Coronary artery (tissue), 2 donors: Measurements from ENCODE around the gene MAPK14.
"Not testable (repeated sequence)": the region's sequence is repeated elsewhere in the genome, so short reads cannot be mapped to it uniquely, and the experiment has no call there.

Experiments
- DNase-seq: peaks from one replicate; pipeline ENCODE4 v3.0.0-alpha.2; 2017; ENCODE audit warnings: low spot score
- H3K27ac ChIP-seq, 2 donors: fragments of 200-600 bp; sonication (generic); one replicate each; pipeline ENCODE4 v1.5.1; 2016 to 2019
- H3K4me3 ChIP-seq: fragments of 200-600 bp; sonication (generic); 2 replicates; pipeline ENCODE4 v1.5.1; 2016; ENCODE audit warnings: mild to moderate bottlenecking, moderate library complexity
- TF ChIP-seq, protein P1 (sequence below): fragments of 200-600 bp; sonication (generic); IDR thresholded peaks from one replicate; pipeline ENCODE4 v1.5.1; 2019; ENCODE audit warnings: antibody characterized with exemption

MAPK14 gene

DNA sequence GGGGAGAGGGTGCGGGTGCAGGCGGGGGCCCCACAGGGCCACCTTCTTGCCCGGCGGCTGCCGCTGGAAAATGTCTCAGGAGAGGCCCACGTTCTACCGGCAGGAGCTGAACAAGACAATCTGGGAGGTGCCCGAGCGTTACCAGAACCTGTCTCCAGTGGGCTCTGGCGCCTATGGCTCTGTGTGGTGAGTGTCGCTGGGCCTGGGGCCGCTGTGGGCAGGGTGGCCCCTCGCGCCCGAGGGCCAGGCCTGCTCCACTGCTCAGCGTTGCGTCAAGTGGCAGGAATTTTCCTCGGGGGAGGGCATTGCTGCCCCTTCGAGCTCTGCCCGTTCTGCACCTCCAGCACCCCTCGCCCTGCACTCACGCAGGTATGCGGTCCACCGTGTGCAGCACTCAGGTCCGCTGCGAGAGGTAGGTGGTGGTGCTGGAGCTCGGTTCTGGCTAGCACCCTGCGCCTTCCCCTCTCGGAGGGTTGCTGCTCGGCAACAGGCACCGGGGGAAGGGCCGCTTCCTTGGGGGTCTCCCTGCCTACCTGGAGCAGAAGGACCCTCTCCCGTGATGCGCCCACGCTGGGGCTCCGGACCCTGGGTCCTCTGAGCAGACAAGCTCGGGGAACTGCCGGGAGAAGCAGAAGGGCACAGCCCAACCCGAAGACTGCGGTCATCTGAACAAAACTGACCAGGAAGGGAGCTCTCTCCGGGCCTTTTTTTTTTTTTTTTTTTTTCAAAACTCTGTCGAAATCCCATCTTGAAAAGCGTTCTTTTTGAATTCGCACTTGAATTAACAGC is 674 bp downstream of the MAPK14 start:
- TF ChIP-seq, protein P1, sequence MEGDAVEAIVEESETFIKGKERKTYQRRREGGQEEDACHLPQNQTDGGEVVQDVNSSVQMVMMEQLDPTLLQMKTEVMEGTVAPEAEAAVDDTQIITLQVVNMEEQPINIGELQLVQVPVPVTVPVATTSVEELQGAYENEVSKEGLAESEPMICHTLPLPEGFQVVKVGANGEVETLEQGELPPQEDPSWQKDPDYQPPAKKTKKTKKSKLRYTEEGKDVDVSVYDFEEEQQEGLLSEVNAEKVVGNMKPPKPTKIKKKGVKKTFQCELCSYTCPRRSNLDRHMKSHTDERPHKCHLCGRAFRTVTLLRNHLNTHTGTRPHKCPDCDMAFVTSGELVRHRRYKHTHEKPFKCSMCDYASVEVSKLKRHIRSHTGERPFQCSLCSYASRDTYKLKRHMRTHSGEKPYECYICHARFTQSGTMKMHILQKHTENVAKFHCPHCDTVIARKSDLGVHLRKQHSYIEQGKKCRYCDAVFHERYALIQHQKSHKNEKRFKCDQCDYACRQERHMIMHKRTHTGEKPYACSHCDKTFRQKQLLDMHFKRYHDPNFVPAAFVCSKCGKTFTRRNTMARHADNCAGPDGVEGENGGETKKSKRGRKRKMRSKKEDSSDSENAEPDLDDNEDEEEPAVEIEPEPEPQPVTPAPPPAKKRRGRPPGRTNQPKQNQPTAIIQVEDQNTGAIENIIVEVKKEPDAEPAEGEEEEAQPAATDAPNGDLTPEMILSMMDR = no peak
- Histone ChIP-seq H3K4me3 (peak overlapping the region; percentile 95), H3K27ac (peak overlapping the region; percentile 89 to 91)
- peak; percentile 80 for DNase-seq

DNA sequence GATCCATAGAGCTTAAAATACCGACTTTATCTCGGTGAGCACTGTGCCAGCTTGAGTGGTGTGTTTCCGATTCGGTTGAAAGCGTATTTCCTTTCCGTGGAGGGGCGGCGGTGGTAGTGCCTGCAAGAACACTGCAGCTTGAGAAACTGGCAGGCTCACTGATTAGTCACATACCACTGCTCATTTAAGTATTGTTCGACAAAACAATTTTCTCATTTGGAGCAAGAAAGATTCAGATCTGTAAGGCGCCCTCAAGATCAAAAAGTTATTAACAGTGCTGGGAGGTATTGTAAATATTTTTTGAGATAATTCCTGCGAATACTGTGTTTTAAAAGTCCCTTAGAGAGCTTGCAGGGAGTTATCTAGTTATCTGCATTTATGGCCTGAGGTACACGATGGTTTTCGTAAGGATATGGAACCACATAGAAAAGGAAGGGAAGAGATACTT is 1.3 kb downstream of the MAPK14 start:
- TF ChIP-seq, protein P1 = no peak
- Histone ChIP-seq H3K27ac (peak overlapping the region; percentile 89 to 91), H3K4me3 (peak overlapping the region; percentile 95)
- DNase-seq = peak; percentile 83

DNA sequence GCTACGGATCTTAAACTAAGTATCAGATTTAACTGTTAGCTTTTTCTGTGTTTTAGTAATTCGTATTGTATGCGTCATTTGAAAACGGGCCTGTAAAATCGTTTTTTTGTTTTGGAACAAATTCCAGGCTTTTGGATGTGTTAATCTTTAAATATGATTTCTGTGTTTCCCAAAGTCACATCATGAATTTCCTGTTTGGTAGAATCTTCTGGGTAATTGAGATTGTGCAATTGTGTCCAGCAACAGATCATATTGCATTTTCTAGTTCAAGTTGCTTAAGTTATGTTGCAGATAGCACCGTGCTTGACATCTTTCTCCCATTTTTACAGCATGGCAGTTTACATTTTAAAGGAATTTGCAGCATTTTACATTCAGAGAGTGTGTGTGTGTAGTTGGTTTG is 1.9 kb downstream of the MAPK14 start:
- TF ChIP-seq, protein P1 = no peak
- peak overlapping the region; percentile 95 for H3K4me3 ChIP-seq
- H3K27ac ChIP-seq = peak overlapping the region; percentile 89 to 91
- DNase-seq = no peak

DNA sequence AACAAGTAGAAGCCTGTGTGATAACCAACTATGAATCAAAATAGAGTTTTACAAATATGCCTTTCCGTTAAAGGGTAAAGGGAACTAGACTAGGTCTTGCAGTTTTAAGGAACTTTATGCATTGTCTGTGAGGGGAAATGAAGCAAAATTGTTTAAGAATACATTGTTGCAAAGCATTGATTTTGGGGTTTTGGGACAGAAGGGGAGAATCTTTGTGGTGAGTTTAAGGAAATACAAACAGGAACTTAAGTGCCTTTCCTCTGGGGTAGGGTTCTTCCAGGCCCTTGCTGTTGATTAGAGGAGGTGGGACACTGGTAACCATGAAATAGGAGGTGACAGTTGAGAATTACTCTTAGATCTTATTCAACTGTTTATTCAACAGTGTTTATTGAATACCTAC is 4.7 kb downstream of the MAPK14 start:
- peak overlapping the region in 1 of 2 donors; percentile 0 for H3K27ac ChIP-seq
- no peak overlapping the region for H3K4me3 ChIP-seq
- TF ChIP-seq, protein P1 = no peak
- no peak for DNase-seq

DNA sequence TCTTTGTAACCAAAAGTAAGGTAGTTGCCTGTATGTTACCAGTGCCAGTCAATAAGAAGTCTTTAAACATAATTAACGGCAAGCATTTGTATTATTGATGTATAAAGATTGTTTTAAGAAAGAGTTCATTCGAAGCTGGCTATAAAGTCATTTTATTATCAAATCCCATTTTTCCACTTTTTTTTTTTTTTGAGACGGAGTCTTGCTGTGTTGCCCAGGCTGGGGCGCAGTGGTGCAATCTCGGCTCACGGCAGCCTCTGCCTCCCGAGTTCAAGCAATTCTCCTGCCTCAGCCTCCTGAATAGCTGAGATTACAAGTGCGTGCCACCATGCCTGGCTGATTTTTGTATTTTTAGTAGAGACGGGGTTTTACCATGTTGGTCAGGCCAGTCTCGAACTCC is 5.5 kb downstream of the MAPK14 start:
- H3K27ac ChIP-seq, DNase-seq, H3K4me3 ChIP-seq: not testable (repeated sequence)

DNA sequence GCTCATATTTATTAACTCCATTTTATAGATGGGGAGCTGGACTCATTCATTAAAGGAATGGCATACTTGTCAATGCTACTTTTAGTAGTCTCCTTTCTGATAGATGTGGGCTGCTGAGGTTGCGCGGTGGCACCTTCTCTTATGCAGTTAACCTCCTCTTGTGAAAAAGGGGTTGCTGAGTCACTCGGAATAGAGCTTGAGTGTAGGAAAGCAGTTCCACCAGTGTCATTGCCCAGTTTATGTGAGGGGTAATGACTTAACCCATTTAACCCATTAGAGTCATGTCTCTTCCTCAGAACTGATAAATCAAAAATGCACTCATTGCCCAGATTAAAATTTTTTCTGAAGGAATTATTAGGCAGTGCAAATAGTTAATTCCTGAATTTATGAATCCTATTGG is 6.3 kb downstream of the MAPK14 start:
- Histone ChIP-seq H3K27ac (no peak overlapping the region), H3K4me3 (no peak overlapping the region)
- TF ChIP-seq, protein P1 = no peak

DNA sequence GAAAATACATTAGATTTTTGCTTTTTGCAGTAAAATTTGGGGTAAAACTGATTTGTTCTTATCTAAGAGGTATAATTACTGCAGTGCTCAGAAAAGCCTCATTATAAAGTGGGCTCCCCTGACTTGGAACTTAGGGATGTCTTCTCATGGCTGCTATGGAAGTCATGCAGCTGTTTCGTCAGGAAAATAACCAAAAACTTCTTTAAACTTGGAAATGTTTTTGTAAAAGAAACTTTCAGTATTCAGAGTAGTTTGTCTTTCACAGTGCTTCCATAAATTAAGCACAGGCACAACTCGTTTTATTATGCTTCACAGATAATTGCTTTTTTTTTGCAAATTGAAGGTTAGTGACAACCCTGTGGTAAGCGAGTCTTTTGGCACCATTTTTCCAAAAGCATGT is 6.8 kb downstream of the MAPK14 start:
- TF ChIP-seq, protein P1 = no peak
- no peak for DNase-seq
- H3K27ac ChIP-seq = no peak overlapping the region
- H3K4me3 ChIP-seq = no peak overlapping the region

More for the DNA sequence above, 6.3 kb downstream of the MAPK14 start:
- DNase-seq = no peak
